GM12874 (cell line): ENCODE measurements around the gene FST.

Source experiments
- TF ChIP-seq, protein P1 (sequence below): IDR thresholded peaks from 2 replicates; pipeline ENCODE4 v1.5.1; 2011; ENCODE audit warnings: low read depth, mild to moderate bottlenecking, control low read depth, low read length, moderate library complexity; ENCODE audit not compliant: insufficient read depth

The FST gene

DNA sequence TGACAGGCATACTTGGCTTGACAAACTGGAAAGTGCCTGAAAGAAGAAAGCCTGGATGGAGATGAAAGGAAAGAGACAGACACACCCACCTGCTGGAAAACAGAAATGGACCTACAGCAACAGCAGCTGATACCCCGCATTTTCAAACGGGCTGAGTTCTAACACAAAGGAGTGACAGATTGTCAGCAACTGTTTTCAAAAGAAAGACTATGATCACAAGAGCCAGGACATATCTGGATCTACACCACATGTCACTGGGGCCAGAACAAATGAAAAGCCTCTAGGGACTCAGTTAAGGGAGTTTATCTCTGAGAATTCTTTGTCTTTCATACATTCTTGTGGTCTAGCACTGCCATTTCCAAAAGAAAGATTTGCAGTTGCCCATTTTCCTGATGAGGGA lies 24.1 kb upstream of the FST start:
- TF ChIP-seq, protein P1, sequence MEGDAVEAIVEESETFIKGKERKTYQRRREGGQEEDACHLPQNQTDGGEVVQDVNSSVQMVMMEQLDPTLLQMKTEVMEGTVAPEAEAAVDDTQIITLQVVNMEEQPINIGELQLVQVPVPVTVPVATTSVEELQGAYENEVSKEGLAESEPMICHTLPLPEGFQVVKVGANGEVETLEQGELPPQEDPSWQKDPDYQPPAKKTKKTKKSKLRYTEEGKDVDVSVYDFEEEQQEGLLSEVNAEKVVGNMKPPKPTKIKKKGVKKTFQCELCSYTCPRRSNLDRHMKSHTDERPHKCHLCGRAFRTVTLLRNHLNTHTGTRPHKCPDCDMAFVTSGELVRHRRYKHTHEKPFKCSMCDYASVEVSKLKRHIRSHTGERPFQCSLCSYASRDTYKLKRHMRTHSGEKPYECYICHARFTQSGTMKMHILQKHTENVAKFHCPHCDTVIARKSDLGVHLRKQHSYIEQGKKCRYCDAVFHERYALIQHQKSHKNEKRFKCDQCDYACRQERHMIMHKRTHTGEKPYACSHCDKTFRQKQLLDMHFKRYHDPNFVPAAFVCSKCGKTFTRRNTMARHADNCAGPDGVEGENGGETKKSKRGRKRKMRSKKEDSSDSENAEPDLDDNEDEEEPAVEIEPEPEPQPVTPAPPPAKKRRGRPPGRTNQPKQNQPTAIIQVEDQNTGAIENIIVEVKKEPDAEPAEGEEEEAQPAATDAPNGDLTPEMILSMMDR = no peak

DNA sequence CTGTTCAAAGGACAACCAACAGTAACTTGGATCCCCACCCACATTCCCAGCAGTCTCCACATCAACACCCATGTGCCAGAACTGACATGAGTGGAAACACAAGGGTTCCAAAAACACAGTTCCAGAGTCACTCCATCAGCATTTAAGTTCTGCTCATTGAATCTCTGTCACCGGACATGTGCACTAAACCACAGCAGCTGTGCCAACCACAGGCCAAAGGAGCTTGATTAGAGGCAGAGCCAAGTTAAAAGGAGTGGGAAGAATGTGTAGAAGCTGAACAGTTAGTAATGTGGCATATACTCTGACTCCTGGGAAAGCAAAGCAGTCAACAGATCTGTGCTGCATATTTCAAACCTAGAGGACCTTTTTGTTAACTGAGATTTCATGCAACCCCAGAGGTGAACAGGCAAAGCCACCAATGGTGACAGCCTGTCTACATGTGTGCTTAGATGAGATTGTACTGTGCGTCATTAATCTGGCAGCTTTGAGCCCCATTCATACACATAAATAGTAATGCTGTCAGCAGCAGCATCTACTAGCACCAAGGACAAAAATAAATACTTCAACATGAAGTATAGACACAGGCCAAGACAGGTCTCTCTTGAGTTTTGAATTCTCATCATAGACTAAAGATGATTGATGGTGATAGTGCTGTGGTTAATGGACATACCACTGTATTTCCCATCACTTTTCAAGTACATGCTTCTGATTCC lies 16.4 kb upstream of the FST start:
- TF ChIP-seq, protein P1 = no peak

DNA sequence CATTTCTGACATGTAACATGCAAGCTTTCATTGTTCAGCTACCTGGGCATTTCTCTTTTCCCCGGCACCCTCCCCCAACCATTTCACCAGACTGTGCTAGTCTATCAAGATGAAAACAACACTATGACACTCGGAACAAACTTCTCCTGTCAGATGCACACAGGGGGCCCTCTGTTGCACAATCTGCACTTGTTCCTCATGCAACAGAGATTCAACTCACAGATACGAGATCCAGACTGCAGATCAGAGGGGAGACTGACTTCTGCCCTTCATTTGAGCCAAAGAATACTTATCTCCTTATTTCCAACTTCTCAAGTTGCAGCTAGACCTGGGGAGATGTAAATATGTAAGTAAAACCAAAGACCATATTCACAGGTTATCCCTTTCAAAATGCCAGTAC lies 15.7 kb upstream of the FST start:
- TF ChIP-seq, protein P1 = no peak

DNA sequence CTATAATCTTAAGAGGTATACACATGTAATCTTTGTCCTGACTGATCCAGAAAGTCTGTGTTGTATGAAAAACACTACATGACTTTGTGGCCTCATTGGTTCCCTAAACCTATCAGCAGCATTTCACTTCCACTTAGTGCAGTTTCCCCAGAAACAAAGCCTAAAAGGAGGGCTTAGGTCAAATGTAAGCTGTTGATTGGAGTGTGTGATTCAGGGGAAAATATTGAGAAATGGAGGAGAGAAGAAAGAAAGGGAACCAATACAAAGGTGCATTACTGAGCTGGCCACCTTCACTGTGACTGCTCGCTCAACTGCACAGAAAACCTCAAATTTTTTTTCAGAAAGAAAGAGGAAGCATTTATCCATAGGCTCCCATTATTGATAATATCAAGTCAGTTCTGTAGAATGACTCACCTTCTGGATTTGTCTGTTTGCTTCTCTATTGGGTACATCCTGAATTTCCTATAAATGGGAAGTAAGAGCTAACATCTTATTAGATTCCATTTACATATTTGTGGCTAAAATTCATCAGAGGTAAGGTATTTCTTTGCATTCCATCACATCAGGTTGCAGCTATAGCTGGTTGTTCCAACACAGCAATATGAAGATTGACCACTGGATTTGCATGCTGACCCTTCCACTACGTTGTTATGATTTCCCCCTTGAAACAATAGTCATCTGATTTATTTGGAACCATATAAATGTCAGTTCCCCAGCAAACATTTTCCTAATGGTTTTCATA lies 10.3 kb upstream of the FST start:
- TF ChIP-seq, protein P1 = no peak

DNA sequence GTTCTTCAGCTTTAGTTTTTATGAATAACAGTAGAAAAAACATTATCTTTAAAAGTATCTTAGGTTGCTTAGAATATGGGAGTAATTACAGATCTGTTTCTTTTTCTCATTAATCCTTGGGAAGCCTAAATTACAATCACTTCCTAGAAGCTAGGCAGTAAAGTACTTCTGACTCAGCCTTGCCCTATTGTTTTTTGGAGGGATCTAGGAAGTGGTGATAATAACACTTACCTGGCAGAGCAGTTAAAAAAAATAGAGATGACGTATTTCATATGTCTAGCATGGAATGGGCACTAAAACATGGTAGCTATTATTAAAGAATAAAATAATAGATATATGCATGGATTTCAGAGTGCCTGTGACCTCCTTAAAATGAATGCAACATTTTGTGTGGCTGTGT lies 8.2 kb upstream of the FST start:
- TF ChIP-seq, protein P1 = no peak

DNA sequence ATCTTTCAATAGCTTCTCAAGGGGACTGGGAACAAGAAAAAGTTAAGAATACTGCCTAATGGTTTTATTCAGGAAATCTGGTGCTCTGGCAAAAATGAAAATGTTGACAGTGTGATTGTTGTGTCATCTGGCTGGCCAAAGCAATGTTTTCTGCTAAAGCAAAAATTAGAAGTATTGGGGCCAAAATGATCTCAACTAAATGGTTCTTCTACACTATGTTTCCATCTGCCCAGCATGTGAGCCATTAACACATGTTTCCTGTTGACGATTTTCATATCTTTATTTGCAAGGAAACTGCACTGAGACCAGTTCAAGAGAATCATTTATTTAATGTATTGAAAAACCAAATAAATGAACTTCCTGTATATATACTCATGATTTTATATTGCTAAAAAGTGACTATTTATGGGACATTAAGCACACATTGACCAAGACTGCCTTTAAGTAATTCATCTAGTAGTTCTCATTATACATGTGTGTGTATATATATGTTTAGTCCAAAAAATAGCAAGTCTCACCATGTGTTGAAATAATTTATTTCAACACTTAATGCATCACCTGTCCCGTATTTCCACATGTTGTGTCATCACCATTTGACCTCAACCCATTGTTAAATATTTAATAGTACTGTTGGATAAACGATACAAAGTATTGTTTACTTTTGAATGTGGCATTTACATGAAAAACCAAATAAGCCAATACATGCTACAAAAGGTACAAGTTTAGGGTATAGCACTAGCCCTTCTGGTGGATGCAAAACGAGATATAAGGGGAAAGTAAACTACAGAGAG lies 7.5 kb upstream of the FST start:
- TF ChIP-seq, protein P1 = no peak

DNA sequence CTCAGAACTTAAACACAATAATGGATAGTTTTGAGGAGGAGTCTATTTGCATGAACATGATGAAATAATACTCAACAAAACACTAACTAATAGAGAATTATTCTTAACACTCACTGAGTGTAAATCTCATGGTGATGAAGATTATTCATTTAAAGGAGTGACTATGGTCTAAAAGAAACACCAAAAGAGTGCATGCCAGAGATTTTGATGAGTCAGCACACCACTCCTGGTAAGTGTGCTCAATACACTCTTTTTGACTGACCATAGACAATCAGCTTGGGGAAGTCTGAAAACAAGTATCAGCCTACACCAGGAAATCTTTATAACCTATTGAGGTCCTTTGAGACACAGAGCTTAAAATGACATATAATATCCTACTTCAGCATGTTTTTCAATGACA lies 6.8 kb upstream of the FST start:
- TF ChIP-seq, protein P1 = no peak
